ENCODE results near the gene GNPDA2. TPM values are rescaled to one million over a fixed set of nuclear protein-coding genes. Genes with fewer than 3 reads are reported as not detected.

The GNPDA2 gene
- total RNA-seq, 4 donors from 2014 or later, result 14.1 to 23.6 (median 18.0) TPM

DNA sequence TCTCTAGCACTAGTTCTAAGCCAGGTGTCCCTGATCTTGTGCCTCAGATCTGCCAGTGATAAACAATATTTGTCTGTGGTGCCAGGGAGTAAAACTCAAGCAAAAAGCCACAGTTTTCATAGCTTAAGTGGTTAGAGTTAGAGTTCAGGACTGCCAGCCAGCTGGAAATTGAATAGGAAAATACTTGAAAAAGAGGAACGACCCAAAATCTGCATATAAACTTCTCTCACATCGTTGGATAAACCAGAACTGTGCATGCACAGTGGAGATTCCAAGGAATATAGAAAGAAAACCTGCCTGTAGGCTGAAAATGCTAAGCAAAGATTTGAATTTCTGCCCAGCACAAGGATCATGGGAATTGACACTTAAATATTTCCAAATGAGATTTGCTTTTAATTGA is 35.0 kb upstream of the GNPDA2 start:
- no peak overlapping the region for H3K27ac ChIP-seq
- DNase-seq (ENCODE audit: low spot score in 2 of 2), result no peak
- 30 to 34% methylated on average over 2 of the region's 2 CpGs for WGBS, 2 donors
- no peak overlapping the region for H3K4me3 ChIP-seq
- no peaks in the 10 kb centered on the region for H3K36me3 ChIP-seq
- TF ChIP-seq EP300 (IDR thresholded peaks at IDR 0.05) (no peak), CTCF (IDR thresholded peaks at IDR 0.05) (no peak), POLR2A (IDR thresholded peaks at IDR 0.05) (no peak)
- H3K9me3 ChIP-seq, result no peaks in the 10 kb centered on the region
- H3K27me3 ChIP-seq, result no peaks in the 10 kb centered on the region
- H3K4me1 ChIP-seq, result peaks cover 0 to 7% (median 0%) of the 10 kb centered on the region in 4 donors

- no peak for DNase-seq (ENCODE audit: low spot score in 2 of 2)
- 20 to 23% methylated on average over 8 of the region's 8 CpGs for WGBS, 2 donors
- Histone ChIP-seq H3K36me3 (no peaks in the 10 kb centered on the region), H3K4me1 (peaks cover 0 to 7% (median 0%) of the 10 kb centered on the region in 4 donors), H3K4me3 (no peak overlapping the region), H3K9me3 (no peaks in the 10 kb centered on the region), H3K27me3 (no peaks in the 10 kb centered on the region), H3K27ac (no peak overlapping the region)
- TF ChIP-seq CTCF (IDR thresholded peaks at IDR 0.05) (peak; percentile 14 to 57 (median 46)), POLR2A (IDR thresholded peaks at IDR 0.05) (no peak), EP300 (IDR thresholded peaks at IDR 0.05) (no peak)
Measured at GRCh38 chr4:44760142-44760898, 34.0 kb upstream of the GNPDA2 start.

- Histone ChIP-seq H3K27me3 (no peaks in the 10 kb centered on the region), H3K4me1 (peaks cover 0 to 7% (median 0%) of the 10 kb centered on the region in 4 donors), H3K9me3 (no peaks in the 10 kb centered on the region), H3K27ac (no peak overlapping the region), H3K4me3 (no peak overlapping the region), H3K36me3 (no peaks in the 10 kb centered on the region)
- 80% methylated on average over 2 of the region's 2 CpGs for WGBS, 2 donors
- TF ChIP-seq POLR2A (IDR thresholded peaks at IDR 0.05) (no peak), CTCF (IDR thresholded peaks at IDR 0.05) (no peak), EP300 (IDR thresholded peaks at IDR 0.05) (no peak)
- DNase-seq (ENCODE audit: low spot score in 2 of 2), result no peak
Measured at GRCh38 chr4:44756559-44756958, 30.2 kb upstream of the GNPDA2 start.

DNA sequence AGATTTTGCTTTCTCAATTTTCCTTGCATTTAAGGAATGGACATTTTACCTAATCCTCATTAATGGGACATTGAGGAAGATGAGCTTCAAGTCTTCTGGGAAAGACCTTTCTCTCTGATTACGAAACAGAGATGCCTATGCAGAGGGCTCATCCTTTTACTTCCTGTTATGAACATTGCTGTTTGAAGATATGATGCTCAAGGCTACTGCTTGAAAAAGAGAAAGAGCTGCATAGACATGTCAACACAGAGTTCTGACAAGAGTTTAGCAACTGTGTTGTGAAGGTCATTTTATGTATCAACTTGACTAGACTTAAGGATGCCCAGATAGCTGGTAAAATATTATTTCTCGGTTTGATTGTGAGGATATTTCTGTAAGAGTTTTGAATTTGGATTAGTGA is 13.8 kb upstream of the GNPDA2 start:
- TF ChIP-seq POLR2A (IDR thresholded peaks at IDR 0.05) (no peak), CTCF (IDR thresholded peaks at IDR 0.05) (no peak), EP300 (IDR thresholded peaks at IDR 0.05) (no peak)
- H3K4me3 ChIP-seq, result no peak overlapping the region
- no peak for DNase-seq (ENCODE audit: low spot score in 2 of 2)
- H3K4me1 ChIP-seq, result no peaks in the 10 kb centered on the region
- no peaks in the 10 kb centered on the region for H3K36me3 ChIP-seq
- no peaks in the 10 kb centered on the region for H3K9me3 ChIP-seq
- 88 to 89% methylated on average over 2 of the region's 2 CpGs for WGBS, 2 donors
- no peaks in the 10 kb centered on the region for H3K27me3 ChIP-seq
- no peak overlapping the region for H3K27ac ChIP-seq

DNA sequence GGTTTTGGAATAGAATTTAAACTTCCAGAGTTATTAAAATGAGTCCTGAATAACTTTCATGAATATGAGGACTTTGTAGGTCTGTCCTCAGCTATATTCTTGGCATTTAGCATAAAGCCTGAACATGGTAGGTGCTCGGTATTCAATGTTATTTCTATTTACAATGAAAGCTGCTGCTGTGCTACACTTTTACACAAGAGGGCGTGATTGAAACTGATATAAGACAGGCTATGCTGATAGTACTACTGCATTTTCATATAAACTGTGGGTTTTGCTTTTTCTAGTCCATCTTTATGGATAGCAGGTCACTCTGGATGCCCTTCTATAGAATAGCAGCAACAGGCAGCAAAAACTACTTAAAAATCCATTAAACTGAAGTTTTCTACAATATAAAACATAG is 12.3 kb upstream of the GNPDA2 start:
- no peaks in the 10 kb centered on the region for H3K36me3 ChIP-seq
- TF ChIP-seq POLR2A (IDR thresholded peaks at IDR 0.05) (no peak), CTCF (IDR thresholded peaks at IDR 0.05) (peak in 1 of 5 experiments; percentile 11), EP300 (IDR thresholded peaks at IDR 0.05) (no peak)
- 44 to 49% methylated on average over 2 of the region's 2 CpGs for WGBS, 2 donors
- H3K27me3 ChIP-seq, result no peaks in the 10 kb centered on the region
- no peak overlapping the region for H3K4me3 ChIP-seq
- no peak for DNase-seq (ENCODE audit: low spot score in 2 of 2)
- H3K9me3 ChIP-seq, result no peaks in the 10 kb centered on the region
- H3K4me1 ChIP-seq, result no peaks in the 10 kb centered on the region
- no peak overlapping the region for H3K27ac ChIP-seq

All from tibial nerve (tissue), 4 donors.